CD4-positive, alpha-beta memory T cell (primary cell): ENCODE data around the gene ISLR2. TPM values are rescaled to one million over a fixed set of nuclear protein-coding genes. Genes with fewer than 3 reads are reported as not detected.
A peak's percentile ranks its signal among the peaks of the same experiment; 100 is the strongest.

ENCODE experiments used
- CTCF ChIA-PET: fragments of 350-600 bp; sonication (Branson Sonifier 250); formaldehyde crosslinking; loops from one replicate; lab custom pipeline; 2021; ENCODE audit warnings: inconsistent platforms; ENCODE audit not compliant: partially characterized antibody; lab: Charles Lee
- POLR2A ChIA-PET: fragments of 350-600 bp; sonication (Branson Sonifier 250); formaldehyde crosslinking; loops from one replicate; lab custom pipeline; 2021; ENCODE audit not compliant: partially characterized antibody; lab: Charles Lee
- DNase-seq, 5 donors: peaks; one replicate each; pipeline versions ENCODE4 v3.0.0 to v3.0.0-alpha.2; 2020 to 2022; ENCODE audit warnings: mixed read lengths in 1 of 5
- H3K27ac ChIP-seq: one replicate; pipeline ENCODE4 v1.7.0; 2013; ENCODE audit warnings: low read depth, low read length
- H3K27me3 ChIP-seq: 2 replicates; pipeline ENCODE4 v1.7.0; 2013; ENCODE audit warnings: mild to moderate bottlenecking, low read length, moderate library complexity; ENCODE audit not compliant: insufficient read depth
- H3K36me3 ChIP-seq: 2 replicates; pipeline ENCODE4 v1.7.0; 2013; ENCODE audit warnings: mild to moderate bottlenecking, low read length, moderate library complexity; ENCODE audit not compliant: insufficient read depth
- H3K4me1 ChIP-seq: 2 replicates; pipeline ENCODE4 v1.7.0; 2013; ENCODE audit warnings: mild to moderate bottlenecking, low read length, moderate library complexity; ENCODE audit not compliant: insufficient read depth
- H3K4me3 ChIP-seq, 2 donors: one replicate each; pipeline ENCODE4 v1.7.0; 2013; ENCODE audit warnings: low read length in 2 of 2, mild to moderate bottlenecking in 1 of 2
- H3K9me3 ChIP-seq, 2 donors: one replicate each; pipeline ENCODE4 v1.7.0; 2013; ENCODE audit warnings: low read length in 2 of 2, control low read depth in 1 of 2; ENCODE audit not compliant: control insufficient read depth in 1 of 2
- H3K27ac Mint-ChIP-seq, 7 donors: one replicate each; pipeline ENCODE4 v1.8.0; 2020 to 2021; ENCODE audit warnings: mixed read lengths in 7 of 7, mild to moderate bottlenecking in 6 of 7, inconsistent platforms in 3 of 7, moderate library complexity in 3 of 7
- H3K27me3 Mint-ChIP-seq, 2 donors: one replicate each; pipeline ENCODE4 v1.8.0; 2020 to 2021; ENCODE audit warnings: mixed read lengths in 2 of 2
- H3K36me3 Mint-ChIP-seq, 2 donors: one replicate each; pipeline ENCODE4 v1.8.0; 2020 to 2021; ENCODE audit warnings: mixed read lengths in 2 of 2, inconsistent platforms in 1 of 2, mild to moderate bottlenecking in 1 of 2
- H3K4me1 Mint-ChIP-seq, 4 donors: one replicate each; pipeline ENCODE4 v1.8.0; 2020 to 2021; ENCODE audit warnings: mixed read lengths in 4 of 4, mild to moderate bottlenecking in 1 of 4
- H3K4me3 Mint-ChIP-seq, 8 donors: one replicate each; pipeline ENCODE4 v1.8.0; 2020 to 2021; ENCODE audit warnings: mixed read lengths in 8 of 8, mild to moderate bottlenecking in 7 of 8, moderate library complexity in 6 of 8, inconsistent platforms in 3 of 8
- H3K9me3 Mint-ChIP-seq, 8 donors: one replicate each; pipeline ENCODE4 v1.8.0; 2020 to 2021; ENCODE audit warnings: mixed read lengths in 8 of 8, mild to moderate bottlenecking in 5 of 8, inconsistent platforms in 3 of 8, moderate library complexity in 1 of 8
- intact Hi-C: fragments of 100-400 bp; cut with micrococcal nuclease; formaldehyde crosslinking; loops from one replicate; pipeline ENCODE4 v1.15.1; 2023
- polyA plus RNA-seq, 2 donors: library from polyadenylated mRNA; unstranded; fragments of 300-500 nt; fragmentation: Illumina TruSeq; gene quantifications; one replicate each; pipeline ENCODE4 v1.2.3, GENCODE V29; 2021
- total RNA-seq, 2 experiments: library from RNA; stranded (reverse); gene quantifications; one replicate each; pipeline ENCODE4 v1.2.3, GENCODE V29; 2021

ISLR2 gene
- total and polyA plus RNA-seq, 4 experiments from 2014 or later, result not detected

GRCh38 chr15:74123131-74123429 is 7.3 kb upstream of the ISLR2 start:
- H3K27me3 ChIP-seq, result peaks cover 5% of the 10 kb centered on the region
- CTCF ChIA-PET, result no interaction called here
- no peak for DNase-seq
- H3K36me3 Mint-ChIP-seq, result no peaks in the 10 kb centered on the region
- H3K9me3 Mint-ChIP-seq, result peaks cover 0 to 6% (median 2%) of the 10 kb centered on the region in 8 donors
- peaks cover 9% of the 10 kb centered on the region for H3K4me1 ChIP-seq
- peaks cover 38 to 46% of the 10 kb centered on the region in 2 donors for H3K27me3 Mint-ChIP-seq
- H3K4me3 ChIP-seq, result no peak overlapping the region
- POLR2A ChIA-PET, result no interaction called here
- no peak overlapping the region for H3K27ac Mint-ChIP-seq
- no peak overlapping the region for H3K27ac ChIP-seq
- H3K36me3 ChIP-seq, result no peaks in the 10 kb centered on the region
- intact Hi-C loops, result no loop called here
- no peaks in the 10 kb centered on the region for H3K9me3 ChIP-seq
- no peak overlapping the region for H3K4me3 Mint-ChIP-seq
- peaks cover 0 to 5% (median 2%) of the 10 kb centered on the region in 4 donors for H3K4me1 Mint-ChIP-seq

GRCh38 chr15:74123658-74124057 is 6.7 kb upstream of the ISLR2 start:
- Histone ChIP-seq H3K9me3 (no peaks in the 10 kb centered on the region), H3K27me3 (peaks cover 5% of the 10 kb centered on the region), H3K4me1 (peaks cover 14% of the 10 kb centered on the region), H3K4me3 (no peak overlapping the region), H3K27ac (no peak overlapping the region), H3K36me3 (no peaks in the 10 kb centered on the region)
- Mint-ChIP-seq H3K36me3 (no peaks in the 10 kb centered on the region), H3K27me3 (peaks cover 36 to 45% of the 10 kb centered on the region in 2 donors), H3K9me3 (peaks cover 0 to 3% (median 0%) of the 10 kb centered on the region in 8 donors), H3K27ac (no peak overlapping the region), H3K4me1 (peaks cover 0 to 6% (median 2%) of the 10 kb centered on the region in 4 donors), H3K4me3 (no peak overlapping the region)
- ChIA-PET CTCF (no interaction called here), POLR2A (no interaction called here)
- DNase-seq, result no peak
- intact Hi-C loops, result no loop called here

GRCh38 chr15:74124196-74124595 is 6.2 kb upstream of the ISLR2 start:
- H3K4me1 ChIP-seq, result peaks cover 18% of the 10 kb centered on the region
- H3K36me3 ChIP-seq, result no peaks in the 10 kb centered on the region
- no peak overlapping the region for H3K27ac Mint-ChIP-seq
- H3K27ac ChIP-seq, result no peak overlapping the region
- CTCF ChIA-PET, result no interaction called here
- peaks cover 0 to 2% (median 0%) of the 10 kb centered on the region in 8 donors for H3K9me3 Mint-ChIP-seq
- H3K9me3 ChIP-seq, result no peaks in the 10 kb centered on the region
- no peaks in the 10 kb centered on the region for H3K36me3 Mint-ChIP-seq
- POLR2A ChIA-PET, result no interaction called here
- H3K27me3 ChIP-seq, result peaks cover 9% of the 10 kb centered on the region
- no peak overlapping the region for H3K4me3 Mint-ChIP-seq
- peaks cover 0 to 6% (median 2%) of the 10 kb centered on the region in 4 donors for H3K4me1 Mint-ChIP-seq
- H3K4me3 ChIP-seq, result no peak overlapping the region
- peaks cover 41 to 50% of the 10 kb centered on the region in 2 donors for H3K27me3 Mint-ChIP-seq
- intact Hi-C loops, result no loop called here
- no peak for DNase-seq

DNA sequence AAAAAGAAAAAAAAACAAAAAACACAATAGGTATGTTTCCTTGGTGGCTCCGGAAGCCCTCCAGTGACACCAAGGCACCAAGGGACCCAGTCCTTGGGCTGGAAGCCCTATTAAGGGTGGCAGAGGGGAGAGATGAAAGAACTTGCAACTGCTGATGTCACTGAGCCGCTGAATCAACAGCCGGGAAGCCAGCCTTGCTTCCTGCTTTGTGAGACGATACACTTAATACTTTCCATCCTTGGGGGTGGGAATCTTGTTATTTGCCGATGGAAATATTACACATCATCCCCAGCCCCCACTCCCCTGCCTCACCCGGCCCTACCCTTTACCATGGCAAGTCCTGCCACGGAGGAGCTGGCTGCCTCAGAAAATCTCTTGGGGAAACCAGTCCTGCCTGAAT is 5.6 kb upstream of the ISLR2 start:
- peaks cover 23% of the 10 kb centered on the region for H3K4me1 ChIP-seq
- no peak overlapping the region for H3K27ac ChIP-seq
- H3K27me3 Mint-ChIP-seq, result peaks cover 45 to 53% of the 10 kb centered on the region in 2 donors
- H3K4me3 Mint-ChIP-seq, result no peak overlapping the region
- peaks cover 2 to 11% (median 5%) of the 10 kb centered on the region in 4 donors for H3K4me1 Mint-ChIP-seq
- ChIA-PET POLR2A (no interaction called here), CTCF (interaction anchor here (1.1 to 1.5 kb wide), 2 partner anchors 180 to 188 kb away, joined by 3 read pairs; no protein-coding TSS in a partner anchor)
- H3K27ac Mint-ChIP-seq, result no peak overlapping the region
- H3K9me3 Mint-ChIP-seq, result no peaks in the 10 kb centered on the region
- no peak for DNase-seq
- H3K27me3 ChIP-seq, result peaks cover 15% of the 10 kb centered on the region
- intact Hi-C loops, result loop anchor here (5.0 kb wide), 1 partner anchor 178 kb away; no protein-coding TSS in a partner anchor
- no peak overlapping the region for H3K4me3 ChIP-seq
- H3K36me3 ChIP-seq, result no peaks in the 10 kb centered on the region
- H3K36me3 Mint-ChIP-seq, result no peaks in the 10 kb centered on the region
- no peaks in the 10 kb centered on the region for H3K9me3 ChIP-seq

GRCh38 chr15:74127255-74127953 is 3.0 kb upstream of the ISLR2 start:
- ChIA-PET POLR2A (no interaction called here), CTCF (interaction anchor here (1.1 to 2.0 kb wide), 4 partner anchors 29 to 195 kb away, joined by 3 to 12 read pairs (median 8); no protein-coding TSS in a partner anchor)
- no peaks in the 10 kb centered on the region for H3K36me3 Mint-ChIP-seq
- Histone ChIP-seq H3K4me1 (peaks cover 25% of the 10 kb centered on the region), H3K9me3 (no peaks in the 10 kb centered on the region), H3K4me3 (no peak overlapping the region), H3K36me3 (no peaks in the 10 kb centered on the region), H3K27ac (no peak overlapping the region), H3K27me3 (peaks cover 38% of the 10 kb centered on the region)
- H3K9me3 Mint-ChIP-seq, result no peaks in the 10 kb centered on the region
- peak; percentile 69 to 76 (median 71) for DNase-seq
- H3K4me1 Mint-ChIP-seq, result peaks cover 2 to 29% (median 16%) of the 10 kb centered on the region in 4 donors
- intact Hi-C loops, result loop anchor here (1.0 to 5.0 kb wide), 3 partner anchors 155 to 195 kb away; no protein-coding TSS in a partner anchor
- H3K27ac Mint-ChIP-seq, result no peak overlapping the region
- peak overlapping the region in 6 of 8 donors; percentile 31 to 59 (median 39) for H3K4me3 Mint-ChIP-seq
- peaks cover 50 to 60% of the 10 kb centered on the region in 2 donors for H3K27me3 Mint-ChIP-seq

GRCh38 chr15:74127954-74128784 is 2.2 kb upstream of the ISLR2 start:
- no peaks in the 10 kb centered on the region for H3K9me3 Mint-ChIP-seq
- H3K27ac Mint-ChIP-seq, result no peak overlapping the region
- no peaks in the 10 kb centered on the region for H3K36me3 ChIP-seq
- H3K4me1 Mint-ChIP-seq, result peaks cover 2 to 29% (median 16%) of the 10 kb centered on the region in 4 donors
- H3K27ac ChIP-seq, result no peak overlapping the region
- intact Hi-C loops, result loop anchor here (1.0 to 5.0 kb wide), 3 partner anchors 155 to 194 kb away; no protein-coding TSS in a partner anchor
- ChIA-PET POLR2A (no interaction called here), CTCF (interaction anchor here (0.8 to 2.0 kb wide), 5 partner anchors 9 to 195 kb away, joined by 3 to 12 read pairs (median 4); no protein-coding TSS in a partner anchor)
- peak overlapping the region in 4 of 8 donors; percentile 39 to 62 (median 44) for H3K4me3 Mint-ChIP-seq
- peaks cover 51 to 64% of the 10 kb centered on the region in 2 donors for H3K27me3 Mint-ChIP-seq
- H3K36me3 Mint-ChIP-seq, result no peaks in the 10 kb centered on the region
- peaks cover 43% of the 10 kb centered on the region for H3K27me3 ChIP-seq
- H3K9me3 ChIP-seq, result no peaks in the 10 kb centered on the region
- no peak overlapping the region for H3K4me3 ChIP-seq
- DNase-seq, result no peak
- H3K4me1 ChIP-seq, result peaks cover 25% of the 10 kb centered on the region
